ENCODE results near the gene ZNF398. TPM values are rescaled to one million over a fixed set of nuclear protein-coding genes. Genes with fewer than 3 reads are reported as not detected.

Gene ZNF398
- total and polyA plus RNA-seq, 9 of the 15 experiments (the other 6 are each of a cell fraction or from before 2014, with no cell fraction given), result 4.0 to 18.6 (median 10.4) TPM

GRCh38 chr7:149195180-149196150 lies 48.2 kb downstream of the ZNF398 start, which contains the start of gene ZNF282 (continued):
- TF ChIP-seq GABPB1 (CRISPR knock-in tag; IDR thresholded peaks at IDR 0.05), result peak; percentile 83
- TF ChIP-seq ZBTB33 (CRISPR knock-in tag; IDR thresholded peaks at IDR 0.05), result peak; percentile 86
- TF ChIP-seq CCNT2 (IDR thresholded peaks at IDR 0.05; ENCODE audit: borderline replicate concordance, extremely low read depth, insufficient read length, low read depth, low read length), result peak; percentile 58
- TF ChIP-seq FOXJ2 (tag; IDR thresholded peaks at IDR 0.05), result 0 out of 2 replicates have a peak, but pooled peaks have one; percentile 24
- no peak for TF ChIP-seq ZNF561 (CRISPR knock-in tag; conservative IDR thresholded peaks at IDR 0.05)
- TF ChIP-seq JUN (IDR thresholded peaks at IDR 0.05; ENCODE audit: borderline replicate concordance, low read depth, low read length), result 0 out of 2 replicates have a peak, but pooled peaks have one; percentile 35
- peak; percentile 90 for TF ChIP-seq JUN (CRISPR knock-in tag; IDR thresholded peaks at IDR 0.05; ENCODE audit: borderline replicate concordance)
- peak; percentile 64 for TF ChIP-seq GABPA (tag; conservative IDR thresholded peaks at IDR 0.05; ENCODE audit: low read depth)
- peak; percentile 96 to 97 for TF ChIP-seq FOXK2 (conservative IDR thresholded peaks at IDR 0.05 in 1 of 2, IDR thresholded peaks at IDR 0.05 in 1 of 2; ENCODE audit: low read depth in 2 of 2)
- TF ChIP-seq TAF7 (tag; IDR thresholded peaks at IDR 0.05), result peak; percentile 72
- peak; percentile 82 to 92 for TF ChIP-seq MNT (conservative IDR thresholded peaks at IDR 0.05)
- TF ChIP-seq PREB (CRISPR knock-in tag; IDR thresholded peaks at IDR 0.05), result 0 out of 2 replicates have a peak, but pooled peaks have one; percentile 18
- peak; percentile 93 for TF ChIP-seq EP400 (IDR thresholded peaks at IDR 0.05)
- TF ChIP-seq RREB1 (CRISPR knock-in tag; IDR thresholded peaks at IDR 0.05), result peak; percentile 77
- TF ChIP-seq GTF2F1 (IDR thresholded peaks at IDR 0.05; ENCODE audit: low read depth, low read length), result peak; percentile 88

Measured in K562 (cell line).